ENCODE results near the gene OR52I2.

The OR52I2 gene

GRCh38 chr11:4610258-4610935 lies 28.9 kb downstream of the OR52I2 start:
- DNase-seq, result no peak

- DNase-seq, result no peak
Measured at GRCh38 chr11:4611986-4612385, 30.4 kb downstream of the OR52I2 start.

DNA sequence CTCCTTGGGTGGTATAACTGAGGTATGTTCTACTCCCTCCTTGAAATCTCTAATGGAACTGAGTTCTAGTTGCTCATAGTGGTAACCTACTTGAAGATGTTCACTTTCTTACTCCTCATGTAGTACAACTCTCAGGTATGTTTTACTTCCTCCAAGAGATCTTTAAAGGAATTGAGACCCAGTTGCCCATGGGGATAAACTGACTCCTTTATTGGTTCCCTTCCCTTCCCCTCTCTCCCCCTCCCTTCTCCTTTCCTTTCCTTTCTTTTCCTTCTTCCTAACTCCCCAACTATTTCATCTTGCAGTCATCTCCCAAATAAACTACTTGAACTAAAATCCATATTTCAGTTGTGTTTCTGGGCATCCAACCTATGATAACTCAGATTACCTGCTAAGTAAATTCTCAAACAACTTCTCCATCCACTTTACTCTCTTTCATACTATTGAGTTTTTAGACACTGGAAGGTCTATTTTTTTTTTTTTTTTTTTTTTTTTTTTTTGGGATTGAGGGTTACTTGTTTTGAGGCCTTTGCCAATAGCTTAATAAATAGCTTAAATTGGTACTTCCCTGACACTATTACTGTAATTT lies 34.4 kb downstream of the OR52I2 start:
- DNase-seq, result no peak

- no peak for DNase-seq
Measured at GRCh38 chr11:4619514-4619913, 38.0 kb downstream of the OR52I2 start.

DNA sequence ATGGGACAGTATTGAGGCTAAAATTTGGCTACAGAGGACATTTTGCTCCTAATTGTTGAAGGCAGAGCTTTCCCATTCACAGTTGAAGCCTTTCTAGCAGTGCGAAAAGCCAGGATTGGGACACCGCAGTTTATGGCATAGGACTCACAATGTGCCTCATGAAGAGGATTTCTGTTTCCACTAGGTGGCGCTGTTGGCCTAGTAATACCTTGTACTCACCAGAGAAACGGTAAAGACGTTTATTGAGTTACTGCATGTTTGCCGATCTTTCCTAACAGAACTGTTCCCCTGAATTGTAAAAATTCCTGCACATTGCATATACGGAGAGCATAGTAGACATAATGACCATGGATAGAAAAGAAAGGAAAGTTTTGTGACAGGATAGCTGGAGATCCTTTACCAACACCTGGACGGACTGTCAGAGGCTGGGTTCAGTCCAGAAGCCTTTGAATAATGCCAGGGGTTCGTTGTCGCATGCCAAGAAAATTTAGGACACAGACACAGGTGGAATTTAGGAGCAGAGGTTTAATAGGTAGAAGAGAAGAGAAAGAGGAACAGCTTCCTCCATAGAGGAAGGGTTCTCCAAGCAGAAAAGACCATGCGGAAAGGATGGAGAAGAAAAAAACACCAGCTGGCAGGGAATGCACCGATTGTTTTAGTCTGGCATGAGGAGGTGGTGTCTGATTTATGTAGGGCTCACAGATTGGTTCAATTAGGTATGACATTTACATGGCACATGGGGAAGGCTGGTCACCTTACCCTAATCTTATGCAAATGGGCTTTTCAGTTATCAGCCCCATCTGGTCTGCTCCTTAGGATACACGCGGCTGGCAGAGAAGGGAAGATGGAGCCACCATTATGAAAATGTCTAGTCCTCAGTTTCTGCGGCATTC lies 44.9 kb downstream of the OR52I2 start:
- no peak for DNase-seq

GRCh38 chr11:4636136-4636535 lies 54.6 kb downstream of the OR52I2 start:
- DNase-seq, result no peak

DNA sequence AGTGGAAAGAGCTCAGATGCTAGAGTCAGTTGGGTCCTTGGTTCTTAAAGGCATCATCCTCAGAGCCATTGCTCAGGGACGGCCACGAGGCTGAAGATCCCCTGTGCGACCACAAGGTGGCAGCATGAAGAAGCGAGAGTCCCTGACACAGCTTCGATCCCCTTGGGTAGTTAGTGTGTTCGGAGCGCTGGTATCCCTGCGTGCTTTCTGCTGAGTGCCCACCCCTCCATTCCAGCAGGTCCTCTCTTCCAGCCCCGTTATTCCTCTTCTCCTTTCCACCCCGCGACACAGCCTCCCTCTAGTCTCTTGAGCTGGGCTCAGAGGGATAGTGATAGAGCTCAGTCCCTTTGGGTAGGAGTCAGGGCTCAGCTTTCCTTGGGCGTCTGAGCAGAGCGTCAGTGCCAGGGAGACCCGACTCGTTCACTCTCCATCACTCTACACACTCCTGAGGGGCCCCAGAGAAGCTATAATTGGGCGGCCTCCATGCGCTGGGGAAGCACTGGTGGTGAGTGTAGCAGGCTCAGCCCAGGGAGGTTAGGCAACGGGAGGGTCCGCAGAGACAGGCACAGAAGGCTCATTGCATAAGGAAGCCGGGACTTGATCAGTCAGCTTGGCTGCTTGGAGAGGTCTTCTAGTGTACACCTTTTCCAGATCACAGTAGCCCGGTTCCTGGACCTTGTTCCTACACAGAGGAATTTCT lies 55.6 kb downstream of the OR52I2 start, which contains the start of gene OR51D1:
Gene OR51D1 (plus strand): TSS at position 516 of the 700 bp plus-strand sequence. CDS start 2,314 bp downstream, outside the sequence.
- DNase-seq, result no peak

DNA sequence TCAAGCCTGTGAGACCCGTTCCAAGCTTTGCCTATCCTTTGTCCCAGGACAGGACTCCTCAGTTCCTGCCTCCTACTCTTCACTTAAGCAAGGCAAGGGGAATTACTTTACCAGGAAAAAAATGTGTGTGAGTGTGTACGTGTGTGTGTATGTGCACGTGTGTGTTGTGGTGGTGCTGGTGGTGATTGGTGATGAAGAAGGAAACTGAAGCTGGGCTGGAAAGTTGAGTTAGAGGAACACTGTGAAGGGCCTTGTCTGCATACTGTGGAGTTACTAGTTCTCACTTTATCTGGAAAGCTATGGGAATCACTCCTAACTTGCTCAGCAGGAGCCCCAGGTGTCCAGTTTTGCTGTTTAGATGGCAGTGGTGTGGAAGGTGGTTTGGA lies 56.1 kb downstream of the OR52I2 start:
- DNase-seq, result no peak

- no peak for DNase-seq
Measured at GRCh38 chr11:4639931-4640330, 58.4 kb downstream of the OR52I2 start.

DNA sequence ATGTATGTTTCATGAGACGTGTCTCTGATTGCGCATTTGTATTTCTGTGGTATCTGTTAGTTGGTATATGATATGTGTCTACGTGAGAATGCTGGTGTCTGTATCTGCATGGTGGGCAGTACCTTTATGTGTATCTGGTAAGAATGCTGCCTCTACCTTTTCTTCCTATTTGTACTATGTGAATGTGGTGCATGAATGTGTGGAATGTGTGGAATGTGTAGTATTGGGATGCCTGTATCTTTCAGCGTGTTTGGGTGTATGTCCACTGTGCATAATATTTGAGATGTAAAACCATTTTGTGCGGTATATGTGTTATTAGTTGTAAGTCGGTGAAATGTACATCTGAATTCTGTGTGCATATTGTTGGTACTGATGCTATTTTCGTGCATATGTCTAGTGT lies 60.0 kb downstream of the OR52I2 start:
- no peak for DNase-seq

DNA sequence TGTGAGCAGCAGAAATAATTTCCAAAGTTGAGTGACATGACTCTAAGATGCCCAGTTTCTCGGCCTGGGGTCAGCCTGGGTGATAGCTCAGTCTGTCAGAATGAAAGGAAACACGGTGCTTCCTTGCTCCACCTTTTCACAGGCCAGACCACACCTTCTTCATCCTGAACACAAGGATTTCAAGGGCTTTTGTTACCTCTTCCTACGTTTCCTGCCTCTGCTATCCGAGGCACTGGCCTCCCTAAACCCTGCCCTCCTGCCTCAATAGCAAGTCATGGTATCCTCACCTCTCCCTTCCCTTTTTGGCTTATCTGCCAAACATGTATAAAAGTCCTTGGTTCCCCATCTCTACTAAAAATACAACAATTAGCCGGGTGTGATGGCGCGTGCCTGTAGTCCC lies 60.5 kb downstream of the OR52I2 start:
- DNase-seq, result no peak

Measured in cortex of kidney (tissue), 1 donor.